Endothelial cell of umbilical vein (primary cell): ENCODE data around the gene NXN. TPM values are rescaled to one million over a fixed set of nuclear protein-coding genes. Genes with fewer than 3 reads are reported as not detected.

Source experiments
- BruUV-seq: library from RNA; stranded (reverse); fragments of 400-500 nt; replicated peaks from 2 replicates; lab custom pipeline; 2021; lab: Mats Ljungman, UMichigan
- CTCF ChIA-PET: fragments of 300-600, 350-600 bp; sonication (Branson Sonifier 250); formaldehyde crosslinking; loops from one replicate; lab custom pipeline; 2021; ENCODE audit warnings: antibody characterized with exemption, inconsistent platforms; lab: Charles Lee
- POLR2A ChIA-PET: fragments of 300-600, 350-600 bp; sonication (Branson Sonifier 250); formaldehyde crosslinking; loops from one replicate; lab custom pipeline; 2021; ENCODE audit warnings: antibody characterized with exemption, inconsistent platforms; lab: Charles Lee
- DNase-seq: peaks from one replicate; pipeline ENCODE4 v3.0.0-alpha.2; 2011; ENCODE audit warnings: low read depth, low spot score
- FAIRE-seq: peaks from 2 replicates; lab custom pipeline; 2011; peaks lifted over from hg19 to GRCh38; lab: Jason Lieb, UNC
- H2AFZ ChIP-seq: 2 replicates; pipeline ENCODE4 v1.6.0; 2012; ENCODE audit warnings: low read depth, low read length, control low read depth, inconsistent platforms
- H3K27ac ChIP-seq: 2 replicates; pipeline ENCODE4 v1.5.1; 2011; ENCODE audit warnings: low read depth, mild to moderate bottlenecking, control low read depth, low read length, moderate library complexity; ENCODE audit not compliant: insufficient read depth
- H3K27me3 ChIP-seq, 2 experiments: 2 replicates each; pipeline versions ENCODE4 v1.6.0 to v1.6.1; 2011; ENCODE audit warnings: low read length in 2 of 2, mixed read lengths in 1 of 2; ENCODE audit not compliant: control insufficient read depth in 2 of 2, insufficient read depth in 2 of 2
- H3K36me3 ChIP-seq, 2 experiments: 2 replicates in 1 of 2; 3 replicates in 1 of 2; pipeline ENCODE4 v1.5.1; 2011; ENCODE audit warnings: low read length in 2 of 2, mild to moderate bottlenecking in 1 of 2, moderate library complexity in 1 of 2; ENCODE audit not compliant: control insufficient read depth in 2 of 2, insufficient read depth in 2 of 2; ENCODE audit errors: extremely low read depth in 1 of 2
- H3K4me1 ChIP-seq: 3 replicates; pipeline ENCODE4 v1.5.1; 2011; ENCODE audit warnings: mild to moderate bottlenecking, low read length; ENCODE audit not compliant: control insufficient read depth, insufficient read depth; ENCODE audit errors: extremely low read depth
- H3K4me2 ChIP-seq: 2 replicates; pipeline ENCODE4 v1.6.1; 2011; ENCODE audit warnings: low read length, control low read depth, mixed read lengths; ENCODE audit not compliant: insufficient read depth
- H3K4me3 ChIP-seq, 3 experiments: fragments of 200-600 bp in 1 of 3; sonication (generic), shearing (Covaris generic) in 1 of 3; replicated peaks in 1 of 3; 2 replicates each; pipeline ENCODE4 v1.5.1; 2011 to 2016; ENCODE audit warnings: control low read depth in 3 of 3, low read length in 3 of 3, mild to moderate bottlenecking in 2 of 3, inconsistent platforms in 1 of 3, low read depth in 1 of 3, moderate library complexity in 1 of 3; ENCODE audit not compliant: insufficient read depth in 1 of 3
- H3K79me2 ChIP-seq: 2 replicates; pipeline ENCODE4 v1.6.0; 2012; ENCODE audit warnings: low read length, inconsistent platforms; ENCODE audit not compliant: control insufficient read depth, insufficient read depth
- H3K9ac ChIP-seq: replicated peaks from 2 replicates; pipeline ENCODE3; 2011; ENCODE audit warnings: low read length, control low read depth; ENCODE audit not compliant: insufficient read depth; ENCODE audit errors: extremely low read depth
- H3K9me1 ChIP-seq: replicated peaks from 3 replicates; pipeline ENCODE4 v1.6.0; 2011; ENCODE audit warnings: mild to moderate bottlenecking, low read length; ENCODE audit not compliant: control insufficient read depth, insufficient read depth; ENCODE audit errors: extremely low read depth
- H3K9me3 ChIP-seq: replicated peaks from 2 replicates; pipeline ENCODE4 v1.5.1; 2012; ENCODE audit warnings: low read length, inconsistent platforms; ENCODE audit not compliant: control insufficient read depth, insufficient read depth
- H4K20me1 ChIP-seq: replicated peaks from 2 replicates; pipeline ENCODE3; 2011; ENCODE audit warnings: mild to moderate bottlenecking, low read length; ENCODE audit not compliant: control insufficient read depth, insufficient read depth; ENCODE audit errors: extremely low read depth
- EZH2 ChIP-seq: IDR thresholded peaks from 2 replicates; pipeline ENCODE4 v1.6.1; 2012; ENCODE audit warnings: borderline replicate concordance, low read depth, mild to moderate bottlenecking, moderate library complexity, low read length, inconsistent platforms; ENCODE audit not compliant: severe bottlenecking
- FOS ChIP-seq: IDR thresholded peaks from 2 replicates; pipeline ENCODE4 v1.6.1; 2011; ENCODE audit warnings: mild to moderate bottlenecking, low read length, moderate library complexity, borderline replicate concordance; ENCODE audit not compliant: insufficient read depth
- GATA2 ChIP-seq: IDR thresholded peaks from 2 replicates; pipeline ENCODE4 v1.7.0; 2011; ENCODE audit warnings: low read depth, mild to moderate bottlenecking, moderate library complexity, mixed read lengths, low read length; ENCODE audit not compliant: insufficient read length, insufficient read depth
- JUN ChIP-seq: IDR thresholded peaks from 2 replicates; pipeline ENCODE4 v1.6.1; 2011; ENCODE audit warnings: borderline replicate concordance, low read depth; ENCODE audit not compliant: insufficient read length, insufficient read depth
- MYC ChIP-seq: IDR thresholded peaks from one replicate; pipeline ENCODE4 v1.6.1; 2011; ENCODE audit warnings: mild to moderate bottlenecking, low read depth, low read length
- POLR2A ChIP-seq: IDR thresholded peaks from 2 replicates; pipeline ENCODE4 v1.6.1; 2012; ENCODE audit warnings: low read depth, mild to moderate bottlenecking, control low read depth, low read length
- POLR2AphosphoS5 ChIP-seq: IDR thresholded peaks from 2 replicates; pipeline ENCODE4 v1.6.1; 2012; ENCODE audit warnings: low read depth, mild to moderate bottlenecking, control low read depth, low read length, moderate library complexity; ENCODE audit not compliant: insufficient read depth
- dilution Hi-C: fragments of 300-500 bp; cut with MboI; formaldehyde crosslinking; loops from one replicate; pipeline ENCODE4 v1.15.0; 2019; ENCODE audit warnings: low sequenced_read_pairs; ENCODE audit not compliant: extremely low pct_ligation_motif_present
- intact Hi-C: fragments of 100-400 bp; cut with micrococcal nuclease; formaldehyde crosslinking; loops from one replicate; pipeline ENCODE4 v1.10.0; 2022
- polyA plus RNA-seq, 4 experiments: library from polyadenylated mRNA; depleted of rRNA in 3 of 4; stranded (reverse) in 3 of 4; unstranded in 1 of 4; fragments of >200 nt; gene quantifications; 2 replicates each; pipeline versions ENCODE4 v1.2.1 to v1.2.3, GENCODE V29; 2011 to 2012; ENCODE audit warnings: missing spikeins in 1 of 4
- total RNA-seq: library from RNA; stranded (reverse); gene quantifications from 2 replicates; pipeline ENCODE4 v1.2.3, GENCODE V29; 2021
- TF ChIP-seq, protein P1 (sequence below), 2 donors: IDR thresholded peaks; 1 replicate in 1 of 2; 2 replicates in 1 of 2; pipeline ENCODE4 v1.5.1; 2011; ENCODE audit warnings: low read length in 2 of 2, mild to moderate bottlenecking in 2 of 2, moderate library complexity in 2 of 2, control low read depth in 1 of 2, inconsistent platforms in 1 of 2, low read depth in 1 of 2; ENCODE audit not compliant: insufficient read depth in 1 of 2; ENCODE audit errors: extremely low read depth in 1 of 2
- TF ChIP-seq, protein P2 (sequence below): IDR thresholded peaks from 2 replicates; pipeline ENCODE4 v1.6.1; 2011; ENCODE audit not compliant: insufficient read depth, insufficient read length

NXN gene
- total and polyA plus RNA-seq, 2 donors (not counting 3 experiments of a cell fraction or from before 2014, with no cell fraction given) = 69.5 to 77.3 TPM

DNA sequence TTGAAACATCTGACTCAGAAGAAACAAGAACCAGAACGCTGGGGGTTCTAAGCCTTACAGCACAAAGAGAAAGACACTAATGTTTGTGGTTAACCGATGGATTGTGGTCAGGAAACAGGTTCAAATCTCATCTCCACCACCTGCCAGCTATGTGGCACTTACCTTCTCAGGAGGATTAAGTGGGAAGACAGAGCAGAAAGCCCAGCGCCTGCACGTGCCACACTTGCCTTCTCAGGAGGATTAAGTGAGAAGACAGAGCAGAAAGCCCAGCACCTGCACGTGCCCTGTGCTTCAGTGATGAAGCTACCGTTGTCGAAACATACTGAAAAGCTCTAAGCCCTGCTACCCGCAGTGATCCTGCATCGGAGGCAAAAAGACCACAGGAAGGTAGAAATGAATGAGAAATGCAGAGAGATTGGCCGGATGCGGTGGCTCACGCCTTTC is 90.6 kb downstream of the NXN start:
- FAIRE-seq (no peak), DNase-seq (no peak)
- dilution Hi-C loops (no loop called here), intact Hi-C loops (no loop called here)
- Histone ChIP-seq H4K20me1 (no peaks in the 10 kb centered on the region), H3K9me1 (no peaks in the 10 kb centered on the region), H2AFZ (no peak overlapping the region), H3K27me3 (no peaks in the 10 kb centered on the region), H3K4me3 (no peak overlapping the region), H3K9ac (no peak overlapping the region), H3K4me2 (no peak overlapping the region), H3K79me2 (no peaks in the 10 kb centered on the region), H3K36me3 (no peaks in the 10 kb centered on the region), H3K4me1 (no peaks in the 10 kb centered on the region), H3K9me3 (no peaks in the 10 kb centered on the region), H3K27ac (no peak overlapping the region)
- TF ChIP-seq MYC (no peak), FOS (no peak), POLR2AphosphoS5 (no peak), GATA2 (no peak), POLR2A (no peak), JUN (no peak), EZH2 (no peak)
- TF ChIP-seq, protein P1, sequence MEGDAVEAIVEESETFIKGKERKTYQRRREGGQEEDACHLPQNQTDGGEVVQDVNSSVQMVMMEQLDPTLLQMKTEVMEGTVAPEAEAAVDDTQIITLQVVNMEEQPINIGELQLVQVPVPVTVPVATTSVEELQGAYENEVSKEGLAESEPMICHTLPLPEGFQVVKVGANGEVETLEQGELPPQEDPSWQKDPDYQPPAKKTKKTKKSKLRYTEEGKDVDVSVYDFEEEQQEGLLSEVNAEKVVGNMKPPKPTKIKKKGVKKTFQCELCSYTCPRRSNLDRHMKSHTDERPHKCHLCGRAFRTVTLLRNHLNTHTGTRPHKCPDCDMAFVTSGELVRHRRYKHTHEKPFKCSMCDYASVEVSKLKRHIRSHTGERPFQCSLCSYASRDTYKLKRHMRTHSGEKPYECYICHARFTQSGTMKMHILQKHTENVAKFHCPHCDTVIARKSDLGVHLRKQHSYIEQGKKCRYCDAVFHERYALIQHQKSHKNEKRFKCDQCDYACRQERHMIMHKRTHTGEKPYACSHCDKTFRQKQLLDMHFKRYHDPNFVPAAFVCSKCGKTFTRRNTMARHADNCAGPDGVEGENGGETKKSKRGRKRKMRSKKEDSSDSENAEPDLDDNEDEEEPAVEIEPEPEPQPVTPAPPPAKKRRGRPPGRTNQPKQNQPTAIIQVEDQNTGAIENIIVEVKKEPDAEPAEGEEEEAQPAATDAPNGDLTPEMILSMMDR (IDR thresholded peaks at IDR 0.05; ENCODE audit: extremely low read depth in 1 of 2, insufficient read depth in 1 of 2, low read depth in 1 of 2, low read length in 2 of 2) = no peak
- TF ChIP-seq, protein P2, sequence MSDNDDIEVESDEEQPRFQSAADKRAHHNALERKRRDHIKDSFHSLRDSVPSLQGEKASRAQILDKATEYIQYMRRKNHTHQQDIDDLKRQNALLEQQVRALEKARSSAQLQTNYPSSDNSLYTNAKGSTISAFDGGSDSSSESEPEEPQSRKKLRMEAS = no peak
- CTCF ChIA-PET = interaction anchor here (0.7 to 1.7 kb wide), 2 partner anchors 10 to 40 kb away, joined by 3 to 5 read pairs; no protein-coding TSS in a partner anchor
- POLR2A ChIA-PET = no interaction called here
- no TSS peak for BruUV-seq
